ENCODE measurements around the gene SYT4.
"Not testable (repeated sequence)": the region's sequence is repeated elsewhere in the genome, so short reads cannot be mapped to it uniquely, and the experiment has no call there.

The SYT4 gene

GRCh38 chr18:43277164-43277600 lies at the start of gene SYT4:
TSS of gene SYT4 (minus strand) at chr18:43277490. CDS start at chr18:43277281, 209 bp downstream.
- H3K4me3 ChIP-seq (ENCODE audit: low read depth, low read length) = no peak within 1 kb of the TSS
- TF ChIP-seq CTCF (IDR thresholded peaks at IDR 0.05; ENCODE audit: low read depth, low read length) = no peak

GRCh38 chr18:43322132-43322531 lies 44.8 kb upstream of the SYT4 start:
- TF ChIP-seq CTCF (IDR thresholded peaks at IDR 0.05; ENCODE audit: low read depth, low read length) = no peak
- H3K4me3 ChIP-seq (ENCODE audit: low read depth, low read length) = no peak overlapping the region

GRCh38 chr18:43314941-43315340 lies 37.7 kb upstream of the SYT4 start:
- TF ChIP-seq CTCF (IDR thresholded peaks at IDR 0.05; ENCODE audit: low read depth, low read length) = no peak
- H3K4me3 ChIP-seq (ENCODE audit: low read depth, low read length) = no peak overlapping the region

- H3K4me3 ChIP-seq (ENCODE audit: low read depth, low read length) = no peak overlapping the region
- no peak for TF ChIP-seq CTCF (IDR thresholded peaks at IDR 0.05; ENCODE audit: low read depth, low read length)
Observed at GRCh38 chr18:43312891-43313290, 35.6 kb upstream of the SYT4 start.

GRCh38 chr18:43310239-43310638 lies 32.9 kb upstream of the SYT4 start:
- TF ChIP-seq CTCF (IDR thresholded peaks at IDR 0.05; ENCODE audit: low read depth, low read length) = no peak
- no peak overlapping the region for H3K4me3 ChIP-seq (ENCODE audit: low read depth, low read length)

GRCh38 chr18:43303376-43303775 lies 26.1 kb upstream of the SYT4 start:
- no peak overlapping the region for H3K4me3 ChIP-seq (ENCODE audit: low read depth, low read length)

GRCh38 chr18:43286187-43286586 lies 8.9 kb upstream of the SYT4 start:
- H3K4me3 ChIP-seq (ENCODE audit: low read depth, low read length) = not testable (repeated sequence)

More at GRCh38 chr18:43303376-43303775, 26.1 kb upstream of the SYT4 start:
- no peak for TF ChIP-seq CTCF (IDR thresholded peaks at IDR 0.05; ENCODE audit: low read depth, low read length)

- TF ChIP-seq CTCF (IDR thresholded peaks at IDR 0.05; ENCODE audit: low read depth, low read length) = no peak
- H3K4me3 ChIP-seq (ENCODE audit: low read depth, low read length) = no peak overlapping the region
Observed at GRCh38 chr18:43283299-43283698, 6.0 kb upstream of the SYT4 start.

Measured in WI38 (cell line).